Activated B cell treated with CpG ODN at 0.5 μM for 24 hours (primary cell): Measurements from ENCODE around the gene STX1B. TPM values are rescaled to one million over a fixed set of nuclear protein-coding genes. Genes with fewer than 3 reads are reported as not detected.

Experiments
- ATAC-seq: fragments of 200-7000 bp; cut with Tn5 transposase; one replicate; pipeline ENCODE4 v1.10.0; 2021; ENCODE audit warnings: low read depth, mild to moderate bottlenecking, moderate library complexity
- CTCF ChIA-PET: fragments of 350-600 bp; sonication (Branson Sonifier 250); formaldehyde crosslinking; loops from one replicate; lab custom pipeline; 2021; ENCODE audit warnings: antibody characterized with exemption; lab: Charles Lee
- POLR2A ChIA-PET: fragments of 350-600 bp; sonication (Branson Sonifier 250); formaldehyde crosslinking; loops from one replicate; lab custom pipeline; 2021; ENCODE audit warnings: antibody characterized with exemption; lab: Charles Lee
- DNase-seq: peaks from one replicate; pipeline ENCODE4 v3.0.0; 2022
- H3K27ac Mint-ChIP-seq: one replicate; pipeline ENCODE4 v1.8.0; 2020; ENCODE audit warnings: mixed read lengths
- H3K27me3 Mint-ChIP-seq: one replicate; pipeline ENCODE4 v1.8.0; 2021; ENCODE audit warnings: mixed read lengths
- H3K36me3 Mint-ChIP-seq: one replicate; pipeline ENCODE4 v1.8.0; 2021; ENCODE audit warnings: low read depth, mixed read lengths
- H3K4me1 Mint-ChIP-seq: one replicate; pipeline ENCODE4 v1.8.0; 2021; ENCODE audit warnings: mixed read lengths
- H3K4me3 Mint-ChIP-seq: one replicate; pipeline ENCODE4 v1.8.0; 2020; ENCODE audit warnings: mild to moderate bottlenecking, mixed read lengths
- H3K9me3 Mint-ChIP-seq: one replicate; pipeline ENCODE4 v1.8.0; 2020; ENCODE audit warnings: mixed read lengths
- CTCF ChIP-seq: fragments of 200-600 bp; IDR thresholded peaks from one replicate; pipeline ENCODE4 v1.8.0; 2022; ENCODE audit warnings: antibody characterized with exemption, mild to moderate bottlenecking
- intact Hi-C: fragments of 100-400 bp; cut with micrococcal nuclease; formaldehyde crosslinking; loops from one replicate; pipeline ENCODE4 v1.15.1; 2024
- total RNA-seq: library from RNA; stranded (reverse); gene quantifications from 2 replicates; pipeline ENCODE4 v1.2.3, GENCODE V29; 2022

STX1B gene
- total RNA-seq, 1 donor from 2014 or later = 1.2 TPM

DNA sequence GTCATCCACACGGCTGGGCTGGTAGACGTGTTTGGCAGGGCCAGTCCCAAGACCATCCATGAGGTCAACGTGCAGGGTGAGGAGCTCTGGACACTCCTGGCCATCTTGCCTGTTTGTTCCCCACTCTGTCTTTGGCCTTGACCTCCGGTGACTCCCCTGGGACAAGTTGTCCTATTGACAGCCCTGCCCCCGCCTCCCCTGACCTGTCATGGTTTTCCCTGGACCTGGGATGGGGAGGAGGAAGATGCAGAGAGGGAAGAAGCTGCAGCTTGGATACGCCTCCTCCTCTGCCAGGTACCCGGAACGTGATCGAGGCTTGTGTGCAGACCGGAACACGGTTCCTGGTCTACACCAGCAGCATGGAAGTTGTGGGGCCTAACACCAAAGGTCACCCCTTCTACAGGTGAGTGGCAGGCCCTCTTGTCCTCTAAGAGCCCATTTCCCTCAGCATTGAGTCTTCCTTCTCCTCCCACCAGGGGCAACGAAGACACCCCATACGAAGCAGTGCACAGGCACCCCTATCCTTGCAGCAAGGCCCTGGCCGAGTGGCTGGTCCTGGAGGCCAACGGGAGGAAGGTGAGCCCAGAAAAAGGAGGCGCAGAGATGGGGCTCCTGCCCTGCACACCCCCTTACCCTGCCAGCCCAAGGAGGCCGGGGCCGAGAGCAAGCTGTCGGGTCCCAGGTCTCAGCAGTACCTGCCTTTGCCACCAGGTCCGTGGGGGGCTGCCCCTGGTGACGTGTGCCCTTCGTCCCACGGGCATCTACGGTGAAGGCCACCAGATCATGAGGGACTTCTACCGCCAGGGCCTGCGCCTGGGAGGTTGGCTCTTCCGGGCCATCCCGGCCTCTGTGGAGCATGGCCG, 24.1 kb downstream of the STX1B start:
- no peaks in the 10 kb centered on the region for H3K27me3 Mint-ChIP-seq
- H3K9me3 Mint-ChIP-seq = no peaks in the 10 kb centered on the region
- H3K36me3 Mint-ChIP-seq = peaks cover 31% of the 10 kb centered on the region
- intact Hi-C loops = no loop called here
- ChIA-PET POLR2A (interaction anchor here (0.6 to 2.1 kb wide), 6 partner anchors 11 to 359 kb away, joined by 3 to 5 read pairs (median 4); partner anchors contain the start of genes FUS and PYDC1), CTCF (interaction anchor here (1.0 to 4.6 kb wide), 6 partner anchors 9 to 882 kb away, joined by 3 to 36 read pairs (median 16); partner anchors contain the start of gene ZNF843)
- DNase-seq (no peak), ATAC-seq (no peak)
- TF ChIP-seq CTCF = no peak
- no peak overlapping the region for H3K4me3 Mint-ChIP-seq
- no peak overlapping the region for H3K27ac Mint-ChIP-seq
- H3K4me1 Mint-ChIP-seq = no peaks in the 10 kb centered on the region

DNA sequence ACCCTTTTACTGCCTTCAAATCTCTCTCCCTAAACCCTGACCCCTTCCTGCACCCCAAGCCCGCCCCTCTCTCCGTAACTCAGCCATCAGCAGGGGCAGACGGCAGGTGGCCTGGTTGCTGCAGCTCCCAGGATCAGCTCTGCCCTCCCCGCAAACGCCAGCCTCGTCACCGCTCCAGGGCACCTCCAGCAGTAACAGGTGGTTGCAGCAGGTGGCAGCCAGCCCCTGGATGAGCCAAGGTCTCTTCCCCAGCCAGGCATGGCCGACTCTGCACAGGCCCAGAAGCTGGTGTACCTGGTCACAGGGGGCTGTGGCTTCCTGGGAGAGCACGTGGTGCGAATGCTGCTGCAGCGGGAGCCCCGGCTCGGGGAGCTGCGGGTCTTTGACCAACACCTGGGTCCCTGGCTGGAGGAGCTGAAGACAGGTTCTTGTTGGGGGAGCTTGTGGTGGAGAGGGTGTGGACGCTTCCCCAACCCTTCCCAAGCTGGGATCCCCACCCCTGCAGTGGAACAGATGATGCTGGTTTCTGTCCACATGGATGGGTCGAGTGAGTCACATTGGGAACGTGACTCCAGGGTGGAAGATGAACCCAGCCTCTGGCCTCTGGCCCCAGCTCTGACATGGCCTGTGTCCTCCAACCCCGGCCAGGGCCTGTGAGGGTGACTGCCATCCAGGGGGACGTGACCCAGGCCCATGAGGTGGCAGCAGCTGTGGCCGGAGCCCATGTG, 24.9 kb downstream of the STX1B start:
- H3K27me3 Mint-ChIP-seq = no peaks in the 10 kb centered on the region
- no peak overlapping the region for H3K4me3 Mint-ChIP-seq
- intact Hi-C loops = loop anchor here (1.0 kb wide), 6 partner anchors 111 to 883 kb away; no protein-coding TSS in a partner anchor
- DNase-seq (no peak), ATAC-seq (no peak)
- peaks cover 36% of the 10 kb centered on the region for H3K36me3 Mint-ChIP-seq
- ChIA-PET POLR2A (interaction anchor here (0.5 to 2.1 kb wide), 9 partner anchors 9 to 884 kb away, joined by 3 to 7 read pairs (median 4); partner anchors contain the start of genes FUS and PYDC1), CTCF (interaction anchor here (0.9 to 4.6 kb wide), 11 partner anchors 9 to 883 kb away, joined by 3 to 36 read pairs (median 6); partner anchors contain the start of genes KAT8, ZNF646, ZNF668 and ZNF843)
- no peak for TF ChIP-seq CTCF
- no peaks in the 10 kb centered on the region for H3K4me1 Mint-ChIP-seq
- H3K9me3 Mint-ChIP-seq = no peaks in the 10 kb centered on the region
- no peak overlapping the region for H3K27ac Mint-ChIP-seq

DNA sequence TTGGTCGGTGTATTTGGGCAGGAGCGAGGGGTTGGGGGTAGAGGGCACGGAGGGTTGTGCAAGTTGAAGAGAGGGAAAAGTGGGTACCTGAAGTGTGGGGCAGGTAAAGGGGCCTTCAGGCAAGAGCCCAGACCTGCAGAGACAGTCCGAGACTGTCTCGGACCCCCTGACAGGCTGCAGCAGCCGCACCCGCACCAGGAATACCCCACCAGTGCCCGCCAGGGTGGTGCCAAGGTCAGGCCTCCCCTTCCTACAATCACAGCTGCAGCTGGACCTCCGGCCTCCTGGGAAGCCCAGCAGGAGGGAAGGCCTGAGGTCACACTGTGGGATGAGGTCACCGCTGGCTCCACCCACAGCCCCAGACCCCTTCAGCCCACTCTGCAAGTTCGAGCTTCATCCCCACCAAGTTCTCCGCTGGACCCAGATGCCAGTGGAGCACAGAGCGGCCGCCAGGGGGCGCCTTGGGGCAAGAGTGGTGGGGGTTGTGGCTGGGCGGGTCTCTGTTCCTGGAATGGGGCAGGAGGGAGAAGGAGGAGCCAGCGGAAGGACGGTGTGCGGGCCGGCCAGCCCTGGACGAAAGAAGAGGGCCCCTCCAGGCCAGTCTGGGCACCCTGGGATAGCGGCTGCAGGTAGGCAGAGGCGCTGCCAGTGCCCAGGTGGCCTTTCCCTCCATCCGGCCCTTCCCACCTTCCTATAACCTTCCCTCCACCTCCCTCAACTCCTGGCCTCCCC, 25.6 kb downstream of the STX1B start, which contains the start of gene HSD3B7:
Gene HSD3B7, plus strand, starts transcription at position 539 of the 732 bp plus-strand sequence. CDS start 452 bp downstream, outside the sequence.
- CTCF ChIA-PET = interaction anchor here (0.6 to 4.6 kb wide), 17 partner anchors 9 to 883 kb away, joined by 3 to 36 read pairs (median 4); partner anchors contain the start of genes KAT8, ZNF646, ZNF668 and ZNF843
- peaks cover 43% of the 10 kb centered on the region for H3K36me3 Mint-ChIP-seq
- ATAC-seq (peak; percentile 85), DNase-seq (peak; percentile 80)
- no peaks in the 10 kb centered on the region for H3K27me3 Mint-ChIP-seq
- intact Hi-C loops = loop anchor here (1.0 kb wide), 6 partner anchors 111 to 883 kb away; no protein-coding TSS in a partner anchor
- H3K4me1 Mint-ChIP-seq = no peaks in the 10 kb centered on the region
- no peak within 1 kb of the TSS for H3K27ac Mint-ChIP-seq
- TF ChIP-seq CTCF = peak; percentile 80
- POLR2A ChIA-PET = interaction anchor here (0.5 to 2.1 kb wide), 7 partner anchors 10 to 885 kb away, joined by 3 to 7 read pairs (median 4); partner anchors contain the start of gene FUS
- no peak within 1 kb of the TSS for H3K4me3 Mint-ChIP-seq
- no peaks in the 10 kb centered on the region for H3K9me3 Mint-ChIP-seq

- Mint-ChIP-seq H3K9me3 (no peaks in the 10 kb centered on the region), H3K36me3 (peaks cover 43% of the 10 kb centered on the region), H3K4me3 (no peak overlapping the region), H3K27ac (no peak overlapping the region), H3K4me1 (no peaks in the 10 kb centered on the region), H3K27me3 (no peaks in the 10 kb centered on the region)
- no peak for TF ChIP-seq CTCF
- DNase-seq = no peak
- CTCF ChIA-PET = interaction anchor here (0.6 to 4.6 kb wide), 16 partner anchors 8 to 884 kb away, joined by 3 to 36 read pairs (median 4); partner anchors contain the start of genes KAT8, ZNF646, ZNF668 and ZNF843
- intact Hi-C loops = no loop called here
- ATAC-seq = no peak
- POLR2A ChIA-PET = interaction anchor here (0.7 to 2.1 kb wide), 3 partner anchors 13 to 886 kb away, joined by 3 to 5 read pairs (median 4); no protein-coding TSS in a partner anchor
Observed at GRCh38 chr16:30983898-30984610, 26.4 kb downstream of the STX1B start.
